Middle frontal gyrus (tissue), 1 donor: Measurements from ENCODE around the gene KIF12.
"Not testable (repeated sequence)": the region's sequence is repeated elsewhere in the genome, so short reads cannot be mapped to it uniquely, and the experiment has no call there.

Experiments
- DNase-seq: peaks from one replicate; pipeline ENCODE4 v3.0.0-alpha.2; 2015; ENCODE audit warnings: low spot score; ENCODE audit errors: extremely low spot score

Gene KIF12

GRCh38 chr9:114048533-114049415, 50.3 kb downstream of the KIF12 start:
- DNase-seq: no peak

- DNase-seq: no peak
These were observed 51.4 kb downstream of the KIF12 start for GRCh38 chr9:114047717-114048116.

- DNase-seq: no peak
These were observed 52.2 kb downstream of the KIF12 start for GRCh38 chr9:114046875-114047274.

GRCh38 chr9:114046237-114046755, 52.8 kb downstream of the KIF12 start:
- no peak for DNase-seq

GRCh38 chr9:114043660-114044059, 55.4 kb downstream of the KIF12 start:
- not testable (repeated sequence) for DNase-seq
